IPS-11a (cell line): Measurements from ENCODE around the gene KCNIP1.

ENCODE experiments used
- H3K4me3 ChIP-seq: one replicate; pipeline ENCODE4 v1.5.1; 2013; ENCODE audit warnings: low read depth, low read length, control low read depth

Gene KCNIP1

GRCh38 chr5:170700503-170700902 is 196.7 kb downstream of the KCNIP1 start:
- no peak overlapping the region for H3K4me3 ChIP-seq

DNA sequence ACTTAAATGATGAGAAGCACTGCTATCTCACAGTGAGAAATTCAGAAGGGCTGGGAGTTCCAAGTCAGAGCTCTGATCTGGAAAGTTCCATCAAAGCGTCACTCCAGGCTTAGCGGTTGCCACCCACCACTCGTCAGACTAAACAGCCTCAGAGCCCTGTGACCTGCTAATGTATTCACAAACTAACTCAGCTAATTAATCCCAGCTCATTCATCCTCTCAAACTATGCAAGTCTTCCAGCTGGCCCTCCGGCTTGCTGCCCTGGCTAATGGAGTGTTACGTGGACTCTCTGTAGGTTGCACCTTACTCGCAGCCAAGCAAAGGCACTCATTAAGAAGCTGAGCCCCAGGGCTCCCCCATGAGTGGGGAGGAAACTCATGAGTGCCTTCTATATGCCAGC is 197.5 kb downstream of the KCNIP1 start:
- no peak overlapping the region for H3K4me3 ChIP-seq

DNA sequence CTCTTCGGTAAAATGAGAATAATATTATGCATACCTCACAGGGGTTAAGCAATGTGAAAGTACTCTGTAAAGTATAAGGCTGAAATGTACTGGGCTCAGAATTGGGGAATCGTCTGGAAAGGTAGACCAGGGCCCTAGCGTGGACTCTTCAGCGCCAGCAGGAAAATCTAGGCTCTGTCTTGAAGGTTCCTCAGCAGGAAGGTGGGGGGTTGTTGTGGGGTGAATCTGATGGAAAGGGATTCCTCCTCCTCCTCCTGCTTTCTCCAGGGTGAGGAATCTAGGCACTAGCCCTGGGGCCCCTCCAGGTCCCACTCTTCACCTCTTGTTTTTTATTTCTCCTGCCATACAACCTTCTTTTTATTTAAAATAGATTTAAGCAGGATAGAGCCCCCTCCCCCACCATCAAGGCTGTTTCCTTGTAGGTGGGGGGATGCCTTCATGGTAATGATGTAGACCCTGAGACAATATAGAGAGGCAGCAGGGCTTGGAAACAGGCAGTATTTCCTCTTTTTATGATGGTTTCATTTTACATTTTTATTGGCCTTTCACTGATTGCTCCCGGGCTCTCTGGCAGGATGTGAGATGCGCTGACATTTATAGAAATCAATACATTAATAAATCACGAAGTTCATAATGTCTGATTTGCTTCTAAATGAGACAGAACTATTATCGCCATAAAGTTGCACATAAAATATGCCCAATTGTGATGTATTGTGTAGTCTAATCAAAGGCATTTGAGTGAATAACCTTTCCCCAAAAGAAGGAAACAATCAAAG is 200.8 kb downstream of the KCNIP1 start:
- H3K4me3 ChIP-seq: no peak overlapping the region

DNA sequence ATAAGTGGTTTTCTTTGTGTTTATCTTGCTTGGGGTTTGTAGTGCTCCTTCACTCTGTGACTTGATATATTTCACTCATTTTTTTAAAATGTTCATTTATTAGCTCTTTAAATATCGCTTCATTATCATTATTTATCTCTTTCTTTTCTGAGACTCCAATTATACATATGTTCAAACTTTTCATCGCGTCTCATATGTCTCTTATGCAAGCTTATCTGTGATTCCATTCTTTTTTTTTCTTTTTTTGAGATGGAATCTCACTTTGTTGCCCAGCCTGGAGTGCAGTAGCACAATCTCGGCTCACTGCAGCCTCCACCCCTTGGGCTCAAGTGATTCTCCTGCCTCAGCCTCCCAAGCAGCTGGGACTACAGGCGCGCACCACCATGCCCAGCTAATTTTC is 205.8 kb downstream of the KCNIP1 start:
- no peak overlapping the region for H3K4me3 ChIP-seq

GRCh38 chr5:170711300-170711699 is 207.5 kb downstream of the KCNIP1 start:
- H3K4me3 ChIP-seq: no peak overlapping the region

DNA sequence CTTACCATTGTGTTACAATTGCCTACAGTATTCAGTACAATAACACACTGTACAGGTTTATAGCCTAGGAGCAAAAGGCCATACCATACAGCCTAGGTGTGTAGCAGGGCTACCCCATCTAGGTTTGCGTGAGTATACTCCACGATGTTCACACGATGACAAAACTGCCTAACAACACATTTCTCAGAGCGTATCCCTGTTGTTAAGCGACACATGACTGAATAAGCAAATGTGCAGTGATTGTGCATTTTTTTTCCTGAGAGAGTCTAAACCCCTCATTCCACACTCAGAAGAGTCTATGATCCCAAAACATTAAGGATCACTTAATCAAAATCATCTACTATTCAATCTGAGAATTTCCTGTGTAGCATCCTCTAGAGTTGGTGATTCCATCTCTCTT is 211.3 kb downstream of the KCNIP1 start:
- H3K4me3 ChIP-seq: no peak overlapping the region

DNA sequence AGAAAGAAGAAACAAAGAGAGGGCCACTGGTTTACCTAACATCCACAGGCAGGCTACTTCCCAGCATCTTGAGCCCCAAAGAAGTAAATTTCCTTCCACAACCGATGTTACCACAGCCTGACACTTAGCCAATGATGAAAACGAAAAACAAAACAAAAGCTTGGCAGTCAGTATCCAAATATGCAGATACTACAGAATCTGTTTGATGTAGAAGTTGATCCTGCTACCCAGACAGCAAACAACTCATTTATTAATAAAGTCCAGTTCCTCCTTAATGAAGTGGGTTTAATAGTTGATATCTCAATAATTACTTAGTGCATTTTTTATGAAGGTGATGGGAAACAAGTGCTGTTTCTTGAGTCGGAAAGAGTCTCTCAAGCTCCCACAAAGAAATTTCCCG is 212.6 kb downstream of the KCNIP1 start:
- no peak overlapping the region for H3K4me3 ChIP-seq

- no peak overlapping the region for H3K4me3 ChIP-seq
Measured at GRCh38 chr5:170719551-170719950, 215.7 kb downstream of the KCNIP1 start.

DNA sequence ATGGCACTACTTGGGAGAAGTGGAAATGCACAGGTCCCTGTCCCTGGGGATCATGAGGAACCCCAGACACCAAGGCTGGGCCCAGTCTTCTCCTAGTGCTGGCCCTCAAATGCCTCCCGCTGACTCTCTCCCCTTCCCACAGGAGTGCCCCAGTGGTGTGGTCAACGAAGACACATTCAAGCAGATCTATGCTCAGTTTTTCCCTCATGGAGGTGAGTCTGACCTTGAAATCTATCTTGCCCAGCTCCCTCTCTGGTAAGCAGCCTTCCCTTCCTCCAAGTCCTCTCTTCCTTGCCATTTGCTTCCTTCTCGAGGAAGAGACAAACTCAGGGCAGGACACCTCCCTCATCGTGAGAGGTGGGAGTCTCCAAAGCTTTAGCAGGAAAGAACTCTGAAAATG is 216.4 kb downstream of the KCNIP1 start:
- H3K4me3 ChIP-seq: no peak overlapping the region

DNA sequence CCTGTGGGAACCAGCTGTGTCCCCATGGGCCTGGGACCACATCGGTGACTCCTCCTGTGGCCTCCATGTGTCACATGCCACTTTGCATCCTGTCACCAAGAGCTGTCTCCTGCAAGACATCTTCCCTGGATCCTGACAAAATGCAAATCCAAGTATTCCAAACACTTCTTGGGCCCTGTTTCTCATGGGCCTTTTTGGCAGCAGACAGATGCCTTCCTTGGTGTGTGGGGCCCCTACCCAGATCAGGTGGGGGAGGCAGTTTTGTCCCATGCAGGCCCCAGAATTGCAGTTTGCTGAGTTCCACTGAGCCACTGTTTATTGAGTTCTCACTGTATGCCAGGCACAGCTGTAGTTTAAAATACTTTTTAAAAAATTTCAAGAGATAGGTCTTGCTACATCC is 217.2 kb downstream of the KCNIP1 start:
- H3K4me3 ChIP-seq: no peak overlapping the region

DNA sequence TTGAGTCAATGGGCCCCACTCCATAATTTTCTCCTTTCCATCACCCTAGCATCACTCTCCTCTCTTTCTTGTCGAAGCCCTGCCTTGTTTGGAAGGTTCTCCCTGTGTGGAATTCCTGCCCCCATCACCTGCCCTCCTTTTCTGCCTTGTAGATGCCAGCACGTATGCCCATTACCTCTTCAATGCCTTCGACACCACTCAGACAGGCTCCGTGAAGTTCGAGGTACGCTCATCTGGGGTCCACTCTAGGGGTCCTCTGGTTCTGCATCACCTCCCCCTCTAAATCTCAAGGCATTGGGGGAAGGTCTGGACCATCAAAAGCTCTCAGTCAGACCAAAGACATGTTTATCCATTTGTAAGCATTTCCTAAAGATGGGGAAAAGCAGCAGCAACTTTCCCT is 217.9 kb downstream of the KCNIP1 start:
- H3K4me3 ChIP-seq: no peak overlapping the region

- H3K4me3 ChIP-seq: no peak overlapping the region
Measured at GRCh38 chr5:170722316-170722715, 218.5 kb downstream of the KCNIP1 start.

DNA sequence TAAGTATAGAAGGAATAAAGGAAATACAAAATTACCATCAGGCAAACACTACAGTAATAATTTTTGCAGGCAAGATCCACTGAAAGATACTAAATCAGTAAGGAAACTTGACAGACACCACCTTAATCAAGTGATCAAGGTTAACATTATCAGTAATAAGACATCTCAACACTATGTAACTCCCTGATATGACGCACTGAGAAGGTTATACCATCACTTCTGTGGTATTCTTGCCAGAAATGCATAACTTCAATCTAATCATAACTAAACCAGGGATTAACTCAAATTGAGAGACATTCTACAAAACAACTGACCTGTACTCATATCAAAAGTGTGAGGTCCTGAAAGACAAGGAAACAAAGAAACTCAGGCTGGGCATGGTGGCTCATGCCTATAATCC is 227.2 kb downstream of the KCNIP1 start:
- H3K4me3 ChIP-seq: no peak overlapping the region

DNA sequence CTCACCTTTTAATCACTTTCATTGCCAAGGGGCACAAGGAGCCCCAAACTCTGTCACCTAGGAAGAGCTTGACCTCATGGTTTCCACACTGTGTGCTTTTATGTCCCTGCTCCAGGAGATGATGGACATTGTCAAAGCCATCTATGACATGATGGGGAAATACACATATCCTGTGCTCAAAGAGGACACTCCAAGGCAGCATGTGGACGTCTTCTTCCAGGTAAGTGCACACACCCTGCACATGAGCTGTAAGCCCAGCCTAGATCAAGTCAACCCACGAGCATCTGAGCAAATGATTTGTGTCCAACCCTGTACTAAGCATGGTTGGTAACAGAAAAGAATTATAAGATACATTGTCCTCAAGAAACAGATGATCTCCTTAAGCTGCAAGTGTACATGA is 228.9 kb downstream of the KCNIP1 start:
- H3K4me3 ChIP-seq: no peak overlapping the region

GRCh38 chr5:170736966-170737365 is 233.1 kb downstream of the KCNIP1 start:
- no peak overlapping the region for H3K4me3 ChIP-seq

DNA sequence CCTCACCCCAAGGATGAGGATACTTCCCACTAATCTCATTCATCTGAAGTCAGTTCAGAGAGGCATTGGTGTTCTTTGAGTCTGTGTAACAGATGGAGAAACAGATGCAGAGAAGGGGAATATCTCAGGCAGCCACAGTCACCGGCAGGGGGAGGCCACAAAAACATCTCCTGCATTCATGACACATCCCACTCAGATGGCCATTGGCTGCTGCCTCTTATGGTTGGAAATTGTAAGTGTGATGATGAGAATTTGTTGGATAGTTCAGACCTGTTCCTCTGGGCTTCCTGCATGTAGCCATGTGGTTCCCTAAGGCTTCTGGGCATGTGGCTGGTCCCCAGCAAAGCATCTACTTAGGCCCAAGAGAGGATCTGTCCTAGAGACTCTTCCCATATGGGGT is 233.8 kb downstream of the KCNIP1 start:
- no peak overlapping the region for H3K4me3 ChIP-seq

GRCh38 chr5:170738840-170739239 is 235.0 kb downstream of the KCNIP1 start:
- no peak overlapping the region for H3K4me3 ChIP-seq

DNA sequence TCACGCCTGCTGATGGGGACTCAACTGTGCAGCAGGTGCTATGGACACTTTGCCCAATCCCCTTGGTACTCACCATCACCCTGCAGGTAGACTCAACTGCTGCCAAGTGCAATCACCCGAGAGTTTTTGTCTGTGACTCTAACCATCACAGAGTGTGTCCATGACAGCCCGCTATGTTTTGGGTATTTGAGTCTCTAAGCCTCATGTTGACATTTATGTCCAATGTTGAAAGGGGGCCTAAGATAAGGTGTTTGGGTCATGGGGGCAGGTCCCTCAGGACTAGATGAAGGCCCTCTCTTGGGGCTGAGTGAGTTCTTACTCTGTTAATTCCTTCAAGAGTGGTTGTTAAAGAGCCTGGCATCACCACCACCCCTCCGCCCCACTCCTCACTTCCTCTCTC is 235.6 kb downstream of the KCNIP1 start:
- H3K4me3 ChIP-seq: no peak overlapping the region

DNA sequence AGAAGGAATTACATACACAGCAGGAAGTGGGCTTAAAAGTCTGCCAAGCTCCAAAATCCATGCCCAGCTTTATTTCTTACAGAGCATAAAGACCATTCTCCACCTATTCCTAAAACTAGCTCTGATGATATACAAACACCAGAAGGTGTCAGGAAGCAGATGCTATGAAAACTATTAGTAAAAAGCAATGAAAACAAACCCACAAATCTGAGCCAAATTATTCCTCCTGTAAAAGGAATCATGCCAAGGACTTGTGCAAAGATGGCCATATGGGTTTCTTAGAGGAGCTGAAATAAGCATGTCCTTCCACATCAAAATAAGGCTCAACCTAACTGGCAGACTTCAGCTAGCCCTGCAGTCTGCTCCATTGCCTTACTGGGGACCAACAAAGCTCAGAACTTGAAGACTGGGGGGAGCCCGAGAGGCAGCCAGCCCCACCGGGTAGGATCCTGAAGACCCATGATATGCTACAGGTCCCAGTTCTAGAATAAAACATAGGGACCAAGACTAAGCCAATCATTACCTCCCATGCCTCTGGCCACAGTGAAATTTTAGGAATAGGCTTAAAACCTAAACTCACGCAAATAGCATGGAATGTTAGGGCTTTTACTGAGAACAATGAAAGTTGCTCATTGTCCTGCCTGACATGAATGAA is 236.9 kb downstream of the KCNIP1 start:
- H3K4me3 ChIP-seq: no peak overlapping the region

GRCh38 chr5:170741801-170742200 is 238.0 kb downstream of the KCNIP1 start:
- H3K4me3 ChIP-seq: no peak overlapping the region

DNA sequence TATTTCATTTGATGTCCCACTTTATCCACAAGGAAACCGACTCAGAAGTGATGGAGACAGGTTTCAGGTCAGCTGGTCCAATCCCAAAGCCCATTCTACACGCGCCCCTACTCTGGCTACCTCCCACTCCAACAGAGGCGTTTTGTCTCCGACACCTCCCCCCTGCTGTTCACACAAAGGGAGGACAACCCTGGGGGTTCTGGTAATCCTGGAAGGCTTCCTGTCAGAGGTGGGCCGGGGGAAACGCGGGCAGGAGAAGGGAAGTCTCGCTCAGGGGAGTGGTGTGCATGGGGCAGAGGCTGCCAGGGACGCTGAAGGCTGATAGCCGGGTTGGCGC is 240.0 kb downstream of the KCNIP1 start:
- no peak overlapping the region for H3K4me3 ChIP-seq

GRCh38 chr5:170745481-170746071 is 241.8 kb downstream of the KCNIP1 start:
- no peak overlapping the region for H3K4me3 ChIP-seq
